GM23338 (cell line): ENCODE data around the gene GPR176.

Source experiments
- EZH2 ChIP-seq: fragments of 200-600 bp; sonication (generic); IDR thresholded peaks from one replicate; pipeline ENCODE4 v1.8.0; 2017; ENCODE audit warnings: antibody characterized with exemption, mild to moderate bottlenecking, low read depth; ENCODE audit not compliant: unreplicated experiment
- TF ChIP-seq, protein P1 (sequence below), 2 experiments: fragments of 200-600 bp in 1 of 2; sonication (generic) in 1 of 2; conservative IDR thresholded peaks; 2 replicates each; pipeline versions ENCODE4 v1.5.1 to v1.6.1; 2016 to 2017; ENCODE audit warnings: antibody characterized with exemption in 2 of 2, low read depth in 2 of 2, mild to moderate bottlenecking in 2 of 2, moderate library complexity in 1 of 2
- TF ChIP-seq, protein P2 (sequence below): IDR thresholded peaks from one replicate; pipeline ENCODE4 v1.6.1; 2018; ENCODE audit warnings: antibody characterized with exemption; ENCODE audit not compliant: unreplicated experiment

DNA sequence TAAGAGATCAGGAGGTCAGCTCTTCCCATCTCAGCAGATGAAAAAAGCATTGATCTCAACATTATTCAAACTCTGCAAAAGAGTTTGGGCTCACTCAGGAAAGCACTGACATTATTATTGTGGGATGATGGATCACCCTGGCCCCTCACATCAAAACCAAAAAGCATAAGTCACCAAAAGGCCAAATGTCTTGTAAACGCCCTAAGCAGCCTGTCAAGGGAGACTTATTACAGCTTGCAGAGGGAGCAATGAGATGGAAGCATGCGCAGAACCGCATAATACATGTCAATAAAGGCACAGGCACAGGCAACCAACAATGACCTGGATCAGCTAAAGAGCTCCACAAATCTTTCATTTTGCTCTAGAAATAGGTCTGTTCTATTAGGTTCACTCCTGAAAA lies 142.0 kb downstream of the GPR176 start:
- no peak for TF ChIP-seq EZH2
- TF ChIP-seq, protein P1, sequence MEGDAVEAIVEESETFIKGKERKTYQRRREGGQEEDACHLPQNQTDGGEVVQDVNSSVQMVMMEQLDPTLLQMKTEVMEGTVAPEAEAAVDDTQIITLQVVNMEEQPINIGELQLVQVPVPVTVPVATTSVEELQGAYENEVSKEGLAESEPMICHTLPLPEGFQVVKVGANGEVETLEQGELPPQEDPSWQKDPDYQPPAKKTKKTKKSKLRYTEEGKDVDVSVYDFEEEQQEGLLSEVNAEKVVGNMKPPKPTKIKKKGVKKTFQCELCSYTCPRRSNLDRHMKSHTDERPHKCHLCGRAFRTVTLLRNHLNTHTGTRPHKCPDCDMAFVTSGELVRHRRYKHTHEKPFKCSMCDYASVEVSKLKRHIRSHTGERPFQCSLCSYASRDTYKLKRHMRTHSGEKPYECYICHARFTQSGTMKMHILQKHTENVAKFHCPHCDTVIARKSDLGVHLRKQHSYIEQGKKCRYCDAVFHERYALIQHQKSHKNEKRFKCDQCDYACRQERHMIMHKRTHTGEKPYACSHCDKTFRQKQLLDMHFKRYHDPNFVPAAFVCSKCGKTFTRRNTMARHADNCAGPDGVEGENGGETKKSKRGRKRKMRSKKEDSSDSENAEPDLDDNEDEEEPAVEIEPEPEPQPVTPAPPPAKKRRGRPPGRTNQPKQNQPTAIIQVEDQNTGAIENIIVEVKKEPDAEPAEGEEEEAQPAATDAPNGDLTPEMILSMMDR (conservative IDR thresholded peaks at IDR 0.05; ENCODE audit: low read depth in 2 of 2) = no peak
- TF ChIP-seq, protein P2, sequence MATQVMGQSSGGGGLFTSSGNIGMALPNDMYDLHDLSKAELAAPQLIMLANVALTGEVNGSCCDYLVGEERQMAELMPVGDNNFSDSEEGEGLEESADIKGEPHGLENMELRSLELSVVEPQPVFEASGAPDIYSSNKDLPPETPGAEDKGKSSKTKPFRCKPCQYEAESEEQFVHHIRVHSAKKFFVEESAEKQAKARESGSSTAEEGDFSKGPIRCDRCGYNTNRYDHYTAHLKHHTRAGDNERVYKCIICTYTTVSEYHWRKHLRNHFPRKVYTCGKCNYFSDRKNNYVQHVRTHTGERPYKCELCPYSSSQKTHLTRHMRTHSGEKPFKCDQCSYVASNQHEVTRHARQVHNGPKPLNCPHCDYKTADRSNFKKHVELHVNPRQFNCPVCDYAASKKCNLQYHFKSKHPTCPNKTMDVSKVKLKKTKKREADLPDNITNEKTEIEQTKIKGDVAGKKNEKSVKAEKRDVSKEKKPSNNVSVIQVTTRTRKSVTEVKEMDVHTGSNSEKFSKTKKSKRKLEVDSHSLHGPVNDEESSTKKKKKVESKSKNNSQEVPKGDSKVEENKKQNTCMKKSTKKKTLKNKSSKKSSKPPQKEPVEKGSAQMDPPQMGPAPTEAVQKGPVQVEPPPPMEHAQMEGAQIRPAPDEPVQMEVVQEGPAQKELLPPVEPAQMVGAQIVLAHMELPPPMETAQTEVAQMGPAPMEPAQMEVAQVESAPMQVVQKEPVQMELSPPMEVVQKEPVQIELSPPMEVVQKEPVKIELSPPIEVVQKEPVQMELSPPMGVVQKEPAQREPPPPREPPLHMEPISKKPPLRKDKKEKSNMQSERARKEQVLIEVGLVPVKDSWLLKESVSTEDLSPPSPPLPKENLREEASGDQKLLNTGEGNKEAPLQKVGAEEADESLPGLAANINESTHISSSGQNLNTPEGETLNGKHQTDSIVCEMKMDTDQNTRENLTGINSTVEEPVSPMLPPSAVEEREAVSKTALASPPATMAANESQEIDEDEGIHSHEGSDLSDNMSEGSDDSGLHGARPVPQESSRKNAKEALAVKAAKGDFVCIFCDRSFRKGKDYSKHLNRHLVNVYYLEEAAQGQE = no peak
